ENCODE measurements around the gene EEF1AKMT1. TPM values are rescaled to one million over a fixed set of nuclear protein-coding genes. Genes with fewer than 3 reads are reported as not detected.

Gene EEF1AKMT1
- total RNA-seq, 1 experiment from 2014 or later: 9.8 TPM

DNA sequence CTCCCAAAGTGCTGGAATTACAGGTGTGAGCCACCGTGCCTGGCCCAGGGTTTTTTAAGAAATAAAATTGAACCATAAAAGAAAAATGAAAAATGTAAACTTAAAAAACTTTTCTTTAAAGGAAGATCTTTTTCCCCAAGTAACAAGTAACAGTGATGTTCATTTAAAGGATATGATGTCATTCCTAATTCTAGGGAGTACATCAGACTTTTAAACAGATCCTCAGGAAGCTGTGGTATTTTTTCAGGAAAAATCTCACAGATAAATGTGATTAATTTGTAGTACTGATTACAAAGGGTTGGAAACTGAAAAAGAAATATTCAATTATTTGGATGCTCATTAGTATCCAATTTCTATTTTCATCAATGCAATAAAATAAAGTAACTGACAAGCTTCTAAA is 14.6 kb upstream of the EEF1AKMT1 start:
- RAD21 ChIA-PET (ENCODE audit: low non-redundant PET in 1 of 2, low total read pairs in 2 of 2, uncharacterized antibody in 2 of 2, unreplicated experiment in 2 of 2): no interaction called here
- no peak overlapping the region for H3K4me3 ChIP-seq (replicated peaks in 1 of 2; ENCODE audit: low read depth in 1 of 2, low read length in 2 of 2)
- no peak for TF ChIP-seq CTCF (IDR thresholded peaks at IDR 0.05 in 2 of 3, conservative IDR thresholded peaks at IDR 0.05 in 1 of 3; ENCODE audit: borderline replicate concordance in 1 of 3, insufficient read depth in 1 of 3, low read depth in 2 of 3, low read length in 2 of 3)
- TF ChIP-seq, protein P1, sequence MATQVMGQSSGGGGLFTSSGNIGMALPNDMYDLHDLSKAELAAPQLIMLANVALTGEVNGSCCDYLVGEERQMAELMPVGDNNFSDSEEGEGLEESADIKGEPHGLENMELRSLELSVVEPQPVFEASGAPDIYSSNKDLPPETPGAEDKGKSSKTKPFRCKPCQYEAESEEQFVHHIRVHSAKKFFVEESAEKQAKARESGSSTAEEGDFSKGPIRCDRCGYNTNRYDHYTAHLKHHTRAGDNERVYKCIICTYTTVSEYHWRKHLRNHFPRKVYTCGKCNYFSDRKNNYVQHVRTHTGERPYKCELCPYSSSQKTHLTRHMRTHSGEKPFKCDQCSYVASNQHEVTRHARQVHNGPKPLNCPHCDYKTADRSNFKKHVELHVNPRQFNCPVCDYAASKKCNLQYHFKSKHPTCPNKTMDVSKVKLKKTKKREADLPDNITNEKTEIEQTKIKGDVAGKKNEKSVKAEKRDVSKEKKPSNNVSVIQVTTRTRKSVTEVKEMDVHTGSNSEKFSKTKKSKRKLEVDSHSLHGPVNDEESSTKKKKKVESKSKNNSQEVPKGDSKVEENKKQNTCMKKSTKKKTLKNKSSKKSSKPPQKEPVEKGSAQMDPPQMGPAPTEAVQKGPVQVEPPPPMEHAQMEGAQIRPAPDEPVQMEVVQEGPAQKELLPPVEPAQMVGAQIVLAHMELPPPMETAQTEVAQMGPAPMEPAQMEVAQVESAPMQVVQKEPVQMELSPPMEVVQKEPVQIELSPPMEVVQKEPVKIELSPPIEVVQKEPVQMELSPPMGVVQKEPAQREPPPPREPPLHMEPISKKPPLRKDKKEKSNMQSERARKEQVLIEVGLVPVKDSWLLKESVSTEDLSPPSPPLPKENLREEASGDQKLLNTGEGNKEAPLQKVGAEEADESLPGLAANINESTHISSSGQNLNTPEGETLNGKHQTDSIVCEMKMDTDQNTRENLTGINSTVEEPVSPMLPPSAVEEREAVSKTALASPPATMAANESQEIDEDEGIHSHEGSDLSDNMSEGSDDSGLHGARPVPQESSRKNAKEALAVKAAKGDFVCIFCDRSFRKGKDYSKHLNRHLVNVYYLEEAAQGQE (IDR thresholded peaks at IDR 0.05; ENCODE audit: low read depth): no peak
- no peaks in the 10 kb centered on the region for H3K27me3 ChIP-seq (ENCODE audit: insufficient read depth, low read length)
- H4K20me1 ChIP-seq (ENCODE audit: insufficient read depth): no peaks in the 10 kb centered on the region
- CTCF ChIA-PET: no interaction called here
- no TSS peak for BruUV-seq (replicated peaks)
- no peaks in the 10 kb centered on the region for H3K79me2 ChIP-seq (ENCODE audit: insufficient read depth, low read length)
- H3K27ac ChIP-seq (ENCODE audit: low read depth, low read length): no peak overlapping the region
- DNase-seq (ENCODE audit: low read depth, low spot score) (no peak), ATAC-seq (no peak)
- POLR2A ChIA-PET: no interaction called here
- intact Hi-C loops (cut with micrococcal nuclease): no loop called here
- peaks cover 10 to 13% of the 10 kb centered on the region in 2 experiments; a peak in 3 of 4 replicates for H3K36me3 ChIP-seq (ENCODE audit: control insufficient read depth in 1 of 2, insufficient read depth in 2 of 2, low read length in 2 of 2)
- H3K9ac ChIP-seq (ENCODE audit: low read length): no peak overlapping the region
- no peaks in the 10 kb centered on the region for H3K9me3 ChIP-seq (ENCODE audit: control insufficient read depth in 1 of 2, insufficient read depth in 1 of 2, low read depth in 1 of 2, low read length in 2 of 2)
- H3K4me1 ChIP-seq (ENCODE audit: control insufficient read depth in 1 of 2, insufficient read depth in 2 of 2, low read length in 2 of 2): no peaks in the 10 kb centered on the region
- no peaks in the 10 kb centered on the region for H3K9me2 ChIP-seq (ENCODE audit: insufficient read depth)
- no peak overlapping the region for H3K4me2 ChIP-seq (ENCODE audit: low read length)
- H2AFZ ChIP-seq (ENCODE audit: low read depth, low read length, poor library complexity, severe bottlenecking): no peak overlapping the region

DNA sequence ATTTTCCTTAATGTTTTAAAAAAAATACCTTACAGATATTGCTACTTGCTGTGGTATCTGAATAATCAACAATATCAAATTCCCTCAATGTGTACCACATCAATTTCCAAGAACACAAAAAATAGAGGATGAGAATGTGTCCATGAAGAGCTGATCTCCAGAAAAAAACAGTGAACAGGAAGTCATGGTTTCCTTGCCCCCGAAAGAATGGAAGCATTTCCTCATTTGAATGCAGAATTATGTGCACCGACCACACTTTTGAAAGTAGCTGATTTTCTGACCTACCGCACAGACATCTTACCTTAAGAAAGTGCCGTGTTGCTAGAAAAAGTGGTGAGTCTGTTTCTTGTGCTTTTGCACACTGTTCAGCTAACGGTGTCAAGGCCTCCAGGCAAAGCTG is 13.4 kb upstream of the EEF1AKMT1 start:
- Histone ChIP-seq H2AFZ (ENCODE audit: low read depth, low read length, poor library complexity, severe bottlenecking) (no peak overlapping the region), H3K4me1 (ENCODE audit: control insufficient read depth in 1 of 2, insufficient read depth in 2 of 2, low read length in 2 of 2) (no peaks in the 10 kb centered on the region), H3K27me3 (ENCODE audit: insufficient read depth, low read length) (no peaks in the 10 kb centered on the region), H3K4me2 (ENCODE audit: low read length) (no peak overlapping the region), H3K79me2 (ENCODE audit: insufficient read depth, low read length) (no peaks in the 10 kb centered on the region), H3K9me2 (ENCODE audit: insufficient read depth) (no peaks in the 10 kb centered on the region), H3K9me3 (ENCODE audit: control insufficient read depth in 1 of 2, insufficient read depth in 1 of 2, low read depth in 1 of 2, low read length in 2 of 2) (no peaks in the 10 kb centered on the region), H3K27ac (ENCODE audit: low read depth, low read length) (no peak overlapping the region), H4K20me1 (ENCODE audit: insufficient read depth) (no peaks in the 10 kb centered on the region), H3K36me3 (ENCODE audit: control insufficient read depth in 1 of 2, insufficient read depth in 2 of 2, low read length in 2 of 2) (peaks cover 18 to 21% of the 10 kb centered on the region in 2 experiments; a peak in 3 of 4 replicates), H3K9ac (ENCODE audit: low read length) (no peak overlapping the region), H3K4me3 (replicated peaks in 1 of 2; ENCODE audit: low read depth in 1 of 2, low read length in 2 of 2) (no peak overlapping the region)
- intact Hi-C loops (cut with micrococcal nuclease): no loop called here
- DNase-seq (ENCODE audit: low read depth, low spot score): no peak
- BruUV-seq (replicated peaks): no TSS peak
- ChIA-PET CTCF (no interaction called here), POLR2A (no interaction called here), RAD21 (ENCODE audit: low non-redundant PET in 1 of 2, low total read pairs in 2 of 2, uncharacterized antibody in 2 of 2, unreplicated experiment in 2 of 2) (no interaction called here)
- ATAC-seq: no peak
- no peak for TF ChIP-seq JUND (IDR thresholded peaks at IDR 0.05)
- TF ChIP-seq FOSL1 (IDR thresholded peaks at IDR 0.05; ENCODE audit: low read depth): no peak
- no peak for TF ChIP-seq ZBTB33 (IDR thresholded peaks at IDR 0.05; ENCODE audit: extremely low read depth, insufficient replicate concordance, low read length)
- no peak for TF ChIP-seq SRF (IDR thresholded peaks at IDR 0.05; ENCODE audit: low read depth)
- TF ChIP-seq YY1 (IDR thresholded peaks at IDR 0.05; ENCODE audit: extremely low read depth, insufficient replicate concordance, low read depth, low read length): no peak
- TF ChIP-seq SP1 (IDR thresholded peaks at IDR 0.05; ENCODE audit: low read depth): no peak
- TF ChIP-seq CBX3 (IDR thresholded peaks at IDR 0.05; ENCODE audit: low read depth): no peak
- TF ChIP-seq EZH2 (IDR thresholded peaks at IDR 0.05): no peak
- TF ChIP-seq MAX (IDR thresholded peaks at IDR 0.05): no peak
- TF ChIP-seq SIN3A (IDR thresholded peaks at IDR 0.05; ENCODE audit: low read depth): no peak
- no peak for TF ChIP-seq EZH2phosphoT487 (IDR thresholded peaks at IDR 0.05; ENCODE audit: borderline replicate concordance)
- no peak for TF ChIP-seq RAD21 (IDR thresholded peaks at IDR 0.05; ENCODE audit: low read depth)
